Measurements from ENCODE around the gene KRT82.
A peak's percentile ranks its signal among the peaks of the same experiment; 100 is the strongest.

Gene KRT82

GRCh38 chr12:52436000-52436827 lies 30.1 kb upstream of the KRT82 start:
- peak in 1 of 56 donors; percentile 7 for DNase-seq

DNA sequence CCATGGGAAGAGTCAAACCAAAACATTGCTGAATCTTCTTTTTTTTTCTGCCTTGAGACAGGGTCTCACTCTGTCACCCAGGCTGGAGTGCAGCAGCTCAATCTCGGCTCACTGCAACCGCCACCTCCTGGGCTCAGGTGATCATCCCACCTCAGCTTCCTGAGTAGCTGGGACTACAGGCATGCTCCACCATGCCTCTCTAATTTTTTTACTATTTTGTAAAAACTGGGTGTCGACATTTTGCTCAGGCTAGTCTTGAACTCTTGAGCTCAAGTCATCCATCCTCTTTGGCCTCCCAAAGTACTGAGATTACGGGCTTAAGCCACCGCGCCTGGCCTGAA lies 29.5 kb upstream of the KRT82 start:
- DNase-seq, result no peak

DNA sequence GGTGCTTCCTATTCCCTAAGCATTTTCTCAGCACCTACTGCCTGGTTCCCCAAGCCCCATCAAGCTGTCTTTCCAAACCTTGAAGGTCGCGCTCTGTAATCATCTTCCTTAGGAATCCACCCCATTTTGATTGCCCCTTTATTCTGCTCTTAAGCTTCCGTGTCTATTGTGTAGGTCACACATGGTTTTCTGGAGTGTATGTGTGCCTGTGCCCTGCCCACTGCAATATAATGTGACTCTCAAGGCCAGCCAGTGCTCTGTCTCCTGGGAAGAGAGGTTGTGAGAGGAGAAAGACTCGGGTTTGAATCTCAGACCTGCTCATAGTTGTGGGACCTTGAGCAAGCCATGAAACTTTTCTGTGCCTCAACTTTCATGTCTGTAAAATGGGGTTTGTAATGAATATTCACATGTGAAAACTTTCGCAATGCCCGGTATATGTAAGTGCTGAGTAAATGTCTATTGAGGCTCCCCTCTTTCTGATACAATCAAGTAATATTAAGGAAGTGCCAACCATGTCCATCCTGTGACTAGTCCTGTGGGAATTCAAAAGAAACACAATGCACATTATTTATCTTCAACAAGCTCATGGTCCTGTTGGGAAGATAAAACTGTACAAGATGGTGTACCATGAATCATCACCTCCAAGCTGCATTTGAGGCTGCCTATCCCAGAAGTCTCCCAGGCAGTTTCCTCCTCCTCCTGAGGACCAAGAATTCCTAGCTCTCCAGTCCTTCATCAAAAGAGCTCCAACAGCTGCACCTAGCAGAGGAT lies 28.8 kb upstream of the KRT82 start:
- DNase-seq, result no peak

- no peak for DNase-seq
Observed at GRCh38 chr12:52434081-52434733, 28.1 kb upstream of the KRT82 start, which contains the start of gene KRT75. Gene KRT75 (minus strand): TSS chr12:52434371. CDS start chr12:52434304, 67 bp downstream.

- DNase-seq, result no peak
Observed at GRCh38 chr12:52433501-52434080, 27.5 kb upstream of the KRT82 start.

GRCh38 chr12:52432559-52433207 lies 26.5 kb upstream of the KRT82 start:
- DNase-seq, result no peak

DNA sequence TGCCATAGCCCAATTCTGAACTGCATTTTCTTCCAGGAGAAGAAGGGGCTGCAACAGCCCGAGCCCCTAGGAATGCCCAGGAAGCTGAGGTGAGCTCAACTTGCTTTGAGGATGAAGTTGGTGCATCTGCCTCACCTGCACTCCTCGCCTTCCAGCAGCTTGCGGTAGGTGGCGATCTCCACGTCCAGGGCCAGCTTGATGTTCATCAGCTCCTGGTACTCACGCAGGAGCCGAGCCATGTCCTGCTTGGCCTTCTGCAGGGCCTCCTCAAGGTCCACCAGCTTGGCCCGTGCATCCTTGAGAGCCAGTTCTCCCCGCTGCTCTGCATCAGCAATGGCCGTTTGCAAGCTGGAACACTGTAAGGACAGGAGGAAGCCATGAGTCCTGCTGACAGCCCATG lies 22.0 kb upstream of the KRT82 start:
- no peak for DNase-seq

DNA sequence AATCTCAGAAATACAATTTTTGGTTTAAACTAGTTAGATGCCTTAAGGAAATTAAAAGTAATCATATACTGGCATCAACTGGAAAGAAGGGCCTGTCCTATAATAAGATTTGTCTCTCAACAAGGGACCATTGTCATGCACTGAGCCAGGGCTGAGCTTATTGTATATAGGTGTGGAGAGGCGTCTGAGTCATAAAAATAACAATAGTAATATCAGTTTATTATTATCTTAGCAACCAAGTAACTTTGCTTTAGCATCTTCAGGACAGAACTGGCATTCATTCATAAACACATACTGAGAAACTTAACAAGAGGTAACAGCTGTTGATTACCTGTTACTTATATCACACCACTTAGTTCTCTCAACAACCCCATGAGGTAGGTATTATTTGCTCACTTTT lies 20.9 kb upstream of the KRT82 start:
- DNase-seq, result no peak

GRCh38 chr12:52426034-52426433 lies 19.9 kb upstream of the KRT82 start:
- no peak for DNase-seq

GRCh38 chr12:52425466-52425865 lies 19.3 kb upstream of the KRT82 start:
- no peak for DNase-seq

DNA sequence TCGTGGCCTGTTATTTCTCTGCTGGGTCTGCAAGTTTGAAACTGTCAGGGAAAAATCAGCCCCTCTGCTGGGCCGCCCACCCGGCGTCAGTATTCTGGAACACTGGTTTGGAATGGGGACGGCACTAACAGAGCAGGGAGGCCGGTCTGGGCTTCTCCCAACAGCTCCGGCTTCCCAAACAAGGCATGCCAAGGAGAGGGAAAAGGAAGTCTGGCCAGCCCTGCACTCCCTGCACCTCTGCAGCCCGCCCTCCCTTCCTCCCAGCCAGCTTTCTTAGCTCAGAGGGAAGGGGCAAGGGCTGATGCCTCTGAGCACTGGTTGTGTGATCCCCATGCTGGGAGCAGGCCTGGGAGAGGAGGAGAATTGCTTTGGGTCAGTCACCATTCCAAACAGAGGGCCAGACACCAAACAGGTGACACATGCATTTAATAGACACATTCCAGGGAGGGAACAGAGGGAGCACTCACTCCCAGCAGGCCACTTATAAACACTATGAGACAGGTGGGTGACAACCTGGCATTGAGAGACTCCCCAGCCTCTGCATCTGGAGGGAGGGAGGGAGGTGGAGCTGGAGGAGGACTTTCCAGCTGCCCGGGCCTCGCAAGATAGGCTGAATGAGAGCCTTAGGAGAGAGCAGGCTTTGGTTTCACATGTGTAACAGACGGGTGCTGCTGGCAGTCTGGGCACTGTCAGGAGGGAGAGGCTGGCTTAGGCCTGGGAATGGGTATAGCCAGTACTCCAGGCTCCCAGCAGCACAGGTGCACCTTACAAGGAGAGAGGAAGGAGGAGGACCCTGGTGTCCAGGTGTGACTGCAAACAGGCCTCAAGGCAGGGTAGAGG lies 17.7 kb upstream of the KRT82 start:
- peak in 1 of 56 donors; percentile 5 for DNase-seq

DNA sequence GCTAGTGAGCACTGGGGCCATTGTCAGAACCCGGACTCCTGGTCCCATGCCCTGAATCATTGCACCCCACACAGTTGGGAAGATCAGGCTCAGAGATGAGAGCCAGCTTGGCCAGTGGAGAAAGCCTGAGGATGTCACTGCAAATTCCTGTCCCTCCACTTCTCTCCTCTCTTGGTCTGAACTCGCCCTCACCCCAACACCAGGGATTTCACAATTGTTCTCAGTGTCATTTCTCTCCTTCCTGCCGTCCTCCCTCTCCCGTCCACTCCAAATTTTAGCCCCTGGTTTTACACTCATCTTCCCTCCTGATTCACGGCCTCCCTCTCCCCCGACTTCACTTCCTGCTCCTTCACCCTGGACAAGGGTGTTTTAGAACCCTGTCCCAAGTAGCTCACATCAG lies 16.9 kb upstream of the KRT82 start:
- DNase-seq, result no peak

GRCh38 chr12:52419656-52420055 lies 13.5 kb upstream of the KRT82 start:
- DNase-seq, result no peak

- DNase-seq, result no peak
Observed at GRCh38 chr12:52418576-52419110, 12.5 kb upstream of the KRT82 start.

- DNase-seq, result no peak
Observed at GRCh38 chr12:52417740-52418139, 11.6 kb upstream of the KRT82 start.

DNA sequence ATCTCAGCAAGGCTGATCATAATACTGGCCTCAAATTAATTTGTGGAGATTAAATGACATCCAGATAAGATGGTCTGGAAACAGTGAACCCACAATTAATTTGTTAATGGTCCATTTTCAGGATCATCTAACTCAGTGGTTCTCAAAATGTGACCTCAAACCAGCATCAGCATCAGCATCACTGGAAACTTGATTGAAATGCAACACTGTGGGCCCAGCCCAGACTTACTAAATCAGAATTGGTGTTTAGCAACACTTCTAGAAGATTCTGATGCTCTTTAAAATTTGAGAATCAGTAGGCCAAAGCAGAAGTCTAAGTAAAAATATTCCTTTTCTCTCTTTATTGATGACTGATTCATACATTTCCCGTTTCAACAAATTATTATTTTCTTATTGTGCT lies 10.7 kb upstream of the KRT82 start:
- no peak for DNase-seq

DNA sequence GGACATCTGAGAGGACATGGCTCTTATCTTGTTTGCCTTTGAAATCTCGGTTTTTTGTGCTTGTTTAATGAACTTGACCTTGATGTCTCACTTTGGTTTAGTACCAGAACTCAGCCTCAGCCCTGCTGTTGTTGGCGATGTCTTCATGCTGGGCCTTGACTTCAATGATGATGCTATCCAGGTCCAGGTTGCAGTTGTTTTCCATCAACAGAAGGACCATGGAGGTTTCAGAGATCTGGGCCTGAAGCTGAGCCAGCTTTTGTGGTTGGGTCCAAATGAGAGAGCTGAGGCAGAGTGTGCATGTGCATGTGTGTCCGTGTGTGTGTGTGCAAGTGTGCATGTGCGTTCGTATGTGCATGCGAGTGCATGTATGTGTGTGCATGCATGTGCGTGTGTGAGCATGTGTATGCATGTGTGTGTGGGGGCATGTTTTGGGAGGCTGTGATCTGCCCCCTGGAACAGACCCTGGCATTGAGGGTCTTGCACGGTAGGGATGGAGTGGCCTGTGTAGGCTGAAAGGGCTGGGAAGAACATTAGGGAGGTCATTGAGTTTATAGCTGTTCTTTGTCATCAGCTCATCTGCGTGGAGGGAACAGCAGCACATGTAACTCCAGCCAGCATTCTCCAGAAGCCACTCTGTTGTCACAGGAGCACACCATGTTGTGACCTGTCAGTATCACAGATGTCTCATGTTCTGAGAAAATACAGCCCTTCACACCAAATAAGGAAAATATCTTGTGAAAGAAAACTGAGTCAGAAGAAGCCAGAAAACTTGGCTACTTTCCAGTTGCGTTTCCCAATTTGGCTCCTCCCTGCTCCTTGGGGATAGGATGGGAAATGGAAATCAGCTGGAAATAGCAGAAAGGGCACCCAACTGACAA lies 10.0 kb upstream of the KRT82 start:
- no peak for DNase-seq

- DNase-seq, result no peak
Observed at GRCh38 chr12:52414936-52415335, 8.8 kb upstream of the KRT82 start.

GRCh38 chr12:52413782-52414345 lies 7.7 kb upstream of the KRT82 start:
- DNase-seq, result no peak
